Gastrocnemius medialis (tissue), 4 donors: ENCODE data around the gene PRKCE. TPM values are rescaled to one million over a fixed set of nuclear protein-coding genes. Genes with fewer than 3 reads are reported as not detected.

Experiments
- ATAC-seq, 2 donors: fragments of 150-250 bp; one replicate each; pipeline ENCODE4 v1.9.1; 2016
- DNase-seq, 2 donors: peaks; one replicate each; pipeline ENCODE4 v3.0.0-alpha.2; 2019
- H3K27ac ChIP-seq, 4 donors: fragments of 200-600 bp; sonication (generic); 1 replicate in 1 of 4; 2 replicates in 3 of 4; pipeline ENCODE4 v1.5.1; 2016 to 2018; ENCODE audit warnings: mild to moderate bottlenecking in 2 of 4, moderate library complexity in 1 of 4
- H3K27me3 ChIP-seq, 3 donors: fragments of 200-600 bp; sonication (generic) in 2 of 3; 1 replicate in 1 of 3; 2 replicates in 2 of 3; pipeline versions ENCODE4 v1.5.1 to v1.6.0; 2016 to 2019; ENCODE audit warnings: mild to moderate bottlenecking in 1 of 3, moderate library complexity in 1 of 3
- H3K36me3 ChIP-seq, 2 donors: fragments of 200-600 bp; sonication (generic) in 1 of 2; one replicate each; pipeline ENCODE4 v1.5.1; 2017 to 2018
- H3K4me1 ChIP-seq, 2 donors: fragments of 200-600 bp; sonication (generic) in 1 of 2; one replicate each; pipeline ENCODE4 v1.5.1; 2016 to 2017; ENCODE audit warnings: mild to moderate bottlenecking in 2 of 2
- H3K4me3 ChIP-seq, 4 donors: fragments of 200-600 bp; sonication (generic) in 3 of 4; 1 replicate in 1 of 4; 2 replicates in 3 of 4; pipeline ENCODE4 v1.5.1; 2016 to 2019; ENCODE audit warnings: mild to moderate bottlenecking in 2 of 4
- H3K9me3 ChIP-seq, 3 donors: fragments of 200-600 bp; sonication (generic) in 2 of 3; 1 replicate in 1 of 3; 2 replicates in 2 of 3; pipeline ENCODE4 v1.5.1; 2016 to 2019
- CTCF ChIP-seq, 5 experiments: fragments of 450-650 bp in 3 of 5; fragments of 200-600 bp in 2 of 5; sonication (generic) in 2 of 5; IDR thresholded peaks in 4 of 5; conservative IDR thresholded peaks in 1 of 5; 1 replicate in 4 of 5; 2 replicates in 1 of 5; pipeline ENCODE4 v1.5.1; 2016 to 2019; ENCODE audit warnings: antibody characterized with exemption in 5 of 5, mild to moderate bottlenecking in 3 of 5, moderate library complexity in 3 of 5
- POLR2A ChIP-seq, 2 donors: fragments of 450-650 bp; IDR thresholded peaks; one replicate each; pipeline ENCODE4 v1.6.1; 2017; ENCODE audit warnings: antibody characterized with exemption in 2 of 2, mild to moderate bottlenecking in 2 of 2, moderate library complexity in 2 of 2
- in situ Hi-C, 4 donors: fragments of 200-750 bp; cut with MboI; loops; one replicate each; pipeline versions ENCODE4 v1.15.0 to v1.8.0; 2017; ENCODE audit warnings: low sequenced_read_pairs in 4 of 4
- intact Hi-C: fragments of 100-400 bp; cut with DNase I; formaldehyde crosslinking; loops from one replicate; pipeline ENCODE4 v1.15.1; 2023; ENCODE audit warnings: low total_unique reads
- total RNA-seq, 4 donors: library from RNA; depleted of rRNA; stranded (reverse); fragments of >200 nt; gene quantifications; one replicate each; pipeline versions ENCODE4 v1.1.0 to v1.2.3, GENCODE V29; 2016

The PRKCE gene
- total RNA-seq, 4 donors from 2014 or later, result 5.8 to 28.9 (median 11.8) TPM

GRCh38 chr2:45837812-45838341, 186.4 kb downstream of the PRKCE start:
- H3K4me1 ChIP-seq, result peaks cover 4 to 18% of the 10 kb centered on the region in 2 donors
- TF ChIP-seq POLR2A (IDR thresholded peaks at IDR 0.05) (no peak), CTCF (IDR thresholded peaks at IDR 0.05 in 4 of 5, conservative IDR thresholded peaks at IDR 0.05 in 1 of 5) (no peak)
- in situ Hi-C loops, result no loop called here
- DNase-seq, result no peak
- ATAC-seq, result no peak
- intact Hi-C loops, result no loop called here
- no peak overlapping the region for H3K27ac ChIP-seq
- no peaks in the 10 kb centered on the region for H3K36me3 ChIP-seq
- no peaks in the 10 kb centered on the region for H3K27me3 ChIP-seq
- H3K9me3 ChIP-seq, result no peaks in the 10 kb centered on the region
- H3K4me3 ChIP-seq, result no peak overlapping the region

- Histone ChIP-seq H3K4me3 (no peak overlapping the region), H3K36me3 (no peaks in the 10 kb centered on the region), H3K9me3 (no peaks in the 10 kb centered on the region), H3K4me1 (peaks cover 4 to 18% of the 10 kb centered on the region in 2 donors), H3K27me3 (no peaks in the 10 kb centered on the region), H3K27ac (no peak overlapping the region)
- in situ Hi-C loops (no loop called here), intact Hi-C loops (no loop called here)
- TF ChIP-seq CTCF (IDR thresholded peaks at IDR 0.05 in 4 of 5, conservative IDR thresholded peaks at IDR 0.05 in 1 of 5), result no peak
- TF ChIP-seq POLR2A (IDR thresholded peaks at IDR 0.05), result no peak
- DNase-seq (no peak), ATAC-seq (peak; percentile 16 to 43)
Observed at GRCh38 chr2:45839508-45840251, 188.2 kb downstream of the PRKCE start.

- no peak for DNase-seq
- ATAC-seq, result no peak
- Histone ChIP-seq H3K9me3 (no peaks in the 10 kb centered on the region), H3K4me1 (peaks cover 4 to 18% of the 10 kb centered on the region in 2 donors), H3K27me3 (no peaks in the 10 kb centered on the region), H3K4me3 (no peak overlapping the region), H3K27ac (no peak overlapping the region), H3K36me3 (no peaks in the 10 kb centered on the region)
- TF ChIP-seq CTCF (IDR thresholded peaks at IDR 0.05 in 4 of 5, conservative IDR thresholded peaks at IDR 0.05 in 1 of 5) (no peak), POLR2A (IDR thresholded peaks at IDR 0.05) (no peak)
- intact Hi-C loops, result no loop called here
- in situ Hi-C loops, result no loop called here
Observed at GRCh38 chr2:45840481-45840880, 189.0 kb downstream of the PRKCE start.

- ATAC-seq (no peak), DNase-seq (no peak)
- Histone ChIP-seq H3K4me3 (no peak overlapping the region), H3K9me3 (no peaks in the 10 kb centered on the region), H3K4me1 (peaks cover 4 to 18% of the 10 kb centered on the region in 2 donors), H3K27me3 (no peaks in the 10 kb centered on the region), H3K36me3 (no peaks in the 10 kb centered on the region), H3K27ac (no peak overlapping the region)
- intact Hi-C loops (no loop called here), in situ Hi-C loops (no loop called here)
- TF ChIP-seq POLR2A (IDR thresholded peaks at IDR 0.05), result no peak
- TF ChIP-seq CTCF (IDR thresholded peaks at IDR 0.05 in 4 of 5, conservative IDR thresholded peaks at IDR 0.05 in 1 of 5), result no peak
Observed at GRCh38 chr2:45841752-45842407, 190.4 kb downstream of the PRKCE start.
